Effector CD4-positive, alpha-beta T cell (primary cell): ENCODE data around the gene DNAH11.
"Not testable (repeated sequence)": the region's sequence is repeated elsewhere in the genome, so short reads cannot be mapped to it uniquely, and the experiment has no call there.

ENCODE experiments used
- DNase-seq: peaks from one replicate; pipeline ENCODE4 v3.0.0-alpha.2; 2020

Gene DNAH11

GRCh38 chr7:21893401-21893800 lies 350.6 kb downstream of the DNAH11 start:
- DNase-seq, result no peak

- DNase-seq, result no peak
These were observed 355.6 kb downstream of the DNAH11 start for GRCh38 chr7:21898265-21898930.

- no peak for DNase-seq
These were observed 359.4 kb downstream of the DNAH11 start for GRCh38 chr7:21902240-21902639.

GRCh38 chr7:21903020-21903786 lies 360.4 kb downstream of the DNAH11 start:
- DNase-seq, result no peak

DNA sequence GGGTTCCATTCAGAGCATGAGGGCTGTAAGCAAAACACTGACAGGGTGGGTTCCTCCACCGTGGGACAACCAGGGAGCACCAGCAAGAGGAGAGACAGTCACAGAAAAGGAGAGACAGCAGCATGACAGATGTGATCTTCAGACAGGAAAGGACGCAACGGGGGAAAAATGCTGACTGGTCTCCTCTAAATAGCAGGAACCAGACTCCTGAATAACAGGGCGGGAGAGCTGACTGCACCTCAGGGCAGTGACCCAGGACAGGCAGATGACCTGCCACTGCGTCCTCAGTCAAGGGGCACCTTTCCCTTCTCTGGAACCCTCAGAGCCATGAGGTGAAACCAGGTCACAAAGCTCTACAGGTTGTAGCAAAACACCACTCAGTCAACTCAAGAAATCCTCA lies 365.9 kb downstream of the DNAH11 start:
- no peak for DNase-seq

DNA sequence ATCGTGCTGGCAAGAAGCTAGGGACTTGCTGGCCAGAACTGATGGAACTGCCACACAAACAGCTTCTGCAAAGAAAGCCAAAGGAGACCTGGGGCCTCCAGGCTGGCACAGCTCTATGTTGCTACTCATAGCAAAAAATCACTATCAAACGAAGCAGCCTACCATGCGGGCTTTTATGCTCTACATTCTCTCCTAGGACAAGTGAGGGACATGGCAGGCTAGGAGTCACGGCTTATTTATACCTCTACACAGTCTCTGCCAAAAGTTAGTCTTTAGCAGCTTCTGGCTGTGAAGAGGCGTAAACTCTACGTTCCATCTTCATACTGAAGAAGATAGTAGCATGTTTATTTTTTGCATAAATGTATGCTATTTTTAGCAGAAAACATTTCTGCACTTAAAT lies 367.4 kb downstream of the DNAH11 start:
- no peak for DNase-seq

DNA sequence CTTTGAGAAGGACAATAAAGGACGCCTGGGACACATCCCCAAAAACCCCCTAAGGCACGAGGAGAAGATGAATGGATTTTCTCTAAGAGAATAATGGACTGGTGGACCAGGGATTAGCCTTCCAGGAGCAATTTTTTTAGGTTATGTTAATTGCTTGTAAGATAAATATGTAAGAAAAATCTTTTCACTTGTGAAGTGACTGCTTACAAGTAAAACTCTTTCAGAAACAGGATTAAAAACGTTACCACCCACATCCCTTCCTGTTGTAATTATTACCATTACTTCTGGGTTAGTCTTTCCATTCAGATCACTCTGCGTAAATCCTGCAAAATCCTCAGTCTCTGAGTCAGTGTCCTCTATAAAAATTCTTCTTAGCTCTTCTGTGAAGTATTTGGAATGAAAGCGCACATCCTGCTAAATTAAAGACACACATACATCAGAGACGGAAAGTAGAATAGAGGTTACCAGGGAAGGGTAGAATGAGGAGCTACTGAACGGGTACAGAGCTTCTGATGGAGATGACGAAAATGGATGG lies 368.6 kb downstream of the DNAH11 start:
- DNase-seq, result no peak

DNA sequence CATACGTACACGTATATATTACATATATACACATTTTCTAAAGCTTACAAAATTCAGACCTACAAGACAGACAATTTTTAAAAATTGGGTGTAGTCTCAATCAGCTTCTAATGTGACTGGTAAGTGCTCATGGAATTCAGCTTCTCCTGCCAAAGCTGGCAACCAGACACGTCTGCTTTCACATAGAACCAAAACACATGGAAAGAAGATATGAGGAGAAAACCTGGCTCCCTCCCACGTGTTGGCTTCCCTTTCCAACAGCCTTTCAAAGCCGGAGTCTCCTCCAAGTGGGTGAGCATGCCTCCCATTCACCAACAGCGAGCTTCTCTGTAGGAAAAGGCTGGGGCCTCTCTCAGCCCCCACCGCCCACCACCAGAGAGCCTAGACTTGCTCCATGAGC lies 369.5 kb downstream of the DNAH11 start:
- DNase-seq, result no peak

DNA sequence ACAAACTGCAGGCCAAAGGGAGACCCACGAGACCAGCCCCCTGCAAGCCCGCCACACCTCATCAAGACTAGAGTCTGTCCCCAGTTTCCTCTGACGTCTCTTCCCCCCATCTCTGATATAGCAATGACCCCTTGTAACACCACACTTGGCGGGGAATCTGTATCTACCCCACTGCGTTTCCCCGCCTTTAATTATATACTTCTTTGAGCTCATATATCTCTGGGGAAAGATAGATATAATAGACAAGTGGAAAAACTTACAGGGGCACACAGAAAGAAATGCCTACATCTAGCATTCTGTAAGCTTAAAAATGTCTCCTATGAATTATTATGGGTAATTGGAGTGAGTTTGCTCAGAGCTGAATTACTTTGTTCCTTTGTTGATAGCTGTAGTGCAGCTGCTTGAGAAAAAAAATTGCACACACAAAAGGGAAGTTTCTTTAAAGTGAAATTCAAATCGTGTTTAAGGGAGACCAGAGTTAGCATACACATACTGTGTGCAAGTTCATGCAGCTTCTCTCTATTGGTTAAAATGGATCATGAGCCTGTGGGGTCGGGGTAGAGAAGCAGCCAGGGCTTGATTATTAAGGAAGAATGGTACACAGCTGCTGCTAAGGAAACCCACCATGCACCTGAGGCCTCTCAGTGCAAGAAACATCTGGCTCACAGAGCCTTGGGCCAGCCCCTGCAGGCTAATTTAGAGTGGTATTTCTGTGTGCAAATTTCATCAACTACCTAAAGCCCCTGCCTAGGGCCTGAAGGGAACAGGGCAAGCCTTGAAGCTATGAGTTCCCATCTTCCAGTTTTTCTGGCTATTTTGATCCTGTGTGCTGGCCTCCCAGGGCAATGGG lies 370.3 kb downstream of the DNAH11 start:
- no peak for DNase-seq

DNA sequence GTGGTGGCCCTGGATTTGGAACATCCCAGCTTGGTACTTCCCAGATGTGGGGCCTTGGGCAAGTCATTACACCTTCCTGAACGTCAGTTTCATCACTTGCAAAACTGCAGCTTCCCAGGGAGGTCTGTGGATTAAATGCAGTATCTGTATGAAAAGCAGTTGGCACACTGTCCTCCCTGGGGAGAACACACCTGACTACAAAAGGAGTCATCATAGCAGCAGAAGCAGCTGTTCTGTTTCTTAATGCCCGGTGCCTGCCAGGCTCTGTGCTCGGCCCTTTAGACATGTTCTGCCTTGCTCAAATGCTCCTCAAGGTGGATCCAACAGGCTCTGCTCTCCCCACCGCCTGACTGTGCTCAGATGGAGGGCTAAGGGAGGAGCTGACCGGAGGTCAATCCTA lies 371.8 kb downstream of the DNAH11 start:
- DNase-seq, result no peak

- DNase-seq, result no peak
These were observed 372.3 kb downstream of the DNAH11 start for GRCh38 chr7:21915140-21915539.

GRCh38 chr7:21916176-21916575 lies 373.3 kb downstream of the DNAH11 start:
- DNase-seq, result no peak

- DNase-seq, result no peak
These were observed 373.8 kb downstream of the DNAH11 start for GRCh38 chr7:21916629-21917028.

DNA sequence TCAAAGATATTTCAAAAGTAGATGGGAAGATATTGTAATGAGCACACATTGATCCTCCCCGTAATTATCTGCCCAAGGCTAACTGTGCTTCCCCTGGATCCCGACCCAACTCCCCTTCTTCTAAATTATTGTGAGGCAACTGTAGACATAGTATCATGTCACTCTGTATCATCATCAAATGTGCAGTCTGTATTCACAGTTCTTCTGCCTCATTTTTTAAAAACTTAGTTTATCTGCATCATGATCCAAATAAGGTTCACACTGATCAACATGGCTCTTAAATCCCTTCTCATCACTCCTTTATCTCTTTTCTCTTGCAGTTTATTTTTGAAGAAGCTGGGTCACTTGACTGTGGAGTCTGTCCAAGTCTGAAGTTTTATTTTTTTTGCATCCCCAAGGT lies 375.4 kb downstream of the DNAH11 start:
- no peak for DNase-seq

DNA sequence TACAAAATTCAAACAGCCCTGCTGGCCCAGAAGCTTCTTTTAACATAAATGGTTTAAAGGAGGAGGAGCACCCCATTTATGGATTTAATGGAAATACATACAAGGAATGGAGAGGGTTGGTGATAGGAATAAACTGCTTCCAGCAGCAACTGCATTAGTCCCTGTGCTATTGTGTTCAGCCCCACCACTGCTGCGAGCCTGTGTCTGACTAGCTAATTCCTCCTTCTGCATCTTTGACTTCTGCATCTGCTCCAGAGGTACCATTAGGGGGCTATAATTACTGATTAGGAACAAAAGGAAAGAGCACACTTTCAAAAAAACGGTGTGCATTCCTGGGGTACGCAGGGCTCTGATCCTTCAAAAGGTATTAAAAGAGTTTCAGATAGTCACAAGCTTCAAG lies 378.1 kb downstream of the DNAH11 start:
- no peak for DNase-seq

DNA sequence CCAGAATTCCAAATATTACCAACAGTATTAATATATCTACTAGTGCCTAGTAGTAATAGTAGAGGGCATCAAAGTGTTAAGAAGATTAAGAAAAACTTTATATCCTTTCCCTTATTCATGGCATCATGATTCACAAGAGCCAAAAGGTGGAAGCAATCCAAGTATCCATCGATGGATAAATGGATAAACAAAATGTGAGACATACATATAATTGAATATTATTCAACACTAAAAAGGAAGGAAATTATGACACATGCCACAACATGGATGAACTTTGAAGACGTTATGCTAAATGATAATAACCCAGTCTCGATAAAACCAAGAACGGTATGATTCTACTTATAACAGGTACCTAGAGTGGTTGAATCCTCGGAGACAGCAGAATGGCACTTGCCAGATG lies 379.8 kb downstream of the DNAH11 start:
- no peak for DNase-seq

GRCh38 chr7:21923658-21924057 lies 380.8 kb downstream of the DNAH11 start:
- no peak for DNase-seq

GRCh38 chr7:21926448-21926847 lies 383.6 kb downstream of the DNAH11 start:
- DNase-seq, result no peak

GRCh38 chr7:21927693-21928092 lies 384.9 kb downstream of the DNAH11 start:
- no peak for DNase-seq

DNA sequence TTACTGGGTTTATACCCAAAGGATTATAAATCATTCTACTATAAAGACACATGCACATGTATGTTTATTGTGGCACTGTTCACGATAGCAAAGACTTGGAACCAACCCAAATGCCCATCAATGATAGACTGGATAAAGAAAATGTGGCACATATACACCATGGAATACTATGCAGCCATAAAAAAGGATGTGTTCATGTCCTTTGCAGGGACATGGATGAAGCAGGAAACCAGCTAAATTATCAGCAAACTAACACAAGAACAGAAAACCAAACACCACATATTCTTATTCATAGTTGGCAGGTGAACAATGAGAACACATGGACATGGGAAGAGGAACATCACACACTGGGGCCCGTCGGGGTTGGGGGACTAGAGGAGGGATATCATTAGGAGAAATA lies 390.5 kb downstream of the DNAH11 start:
- DNase-seq, result not testable (repeated sequence)

- no peak for DNase-seq
These were observed 392.0 kb downstream of the DNAH11 start for GRCh38 chr7:21934808-21935207.

GRCh38 chr7:21938463-21938862 lies 395.6 kb downstream of the DNAH11 start:
- no peak for DNase-seq

DNA sequence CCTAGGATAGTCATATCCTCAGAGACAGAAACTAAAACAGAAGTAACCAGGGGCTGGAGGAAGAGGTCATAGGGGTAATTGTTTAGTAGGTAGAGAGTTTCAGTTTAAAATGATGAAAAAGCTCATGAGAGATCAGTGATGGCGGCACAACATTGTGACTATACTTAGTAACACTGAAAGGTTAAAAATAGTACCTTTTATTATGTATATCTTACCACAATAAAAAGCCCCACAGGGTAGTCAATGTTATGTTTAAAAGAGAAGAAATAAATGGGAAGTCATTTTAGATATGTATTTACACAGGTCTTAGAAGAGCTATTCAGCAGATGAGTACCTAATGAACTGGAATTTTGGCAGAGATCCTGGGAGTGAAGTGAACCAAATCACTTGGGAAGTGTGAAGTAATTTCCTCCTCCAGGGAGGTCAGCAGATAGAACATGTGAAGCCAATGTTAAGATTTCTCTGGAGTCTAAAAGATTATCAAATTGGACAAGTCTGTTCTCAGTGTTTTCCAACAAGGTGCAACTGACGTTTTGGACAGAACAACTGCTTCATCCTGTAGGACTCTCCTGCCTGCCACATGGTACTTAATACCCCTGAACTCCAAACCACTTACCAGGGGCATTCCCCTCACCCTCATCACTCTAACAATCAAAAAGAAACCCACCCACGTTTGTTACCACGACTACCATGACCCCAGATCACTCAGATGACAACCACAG lies 396.5 kb downstream of the DNAH11 start:
- no peak for DNase-seq
